ENCODE data around the gene GLO1.

GLO1 gene

GRCh38 chr6:38695227-38695900, 7.6 kb downstream of the GLO1 start:
- H3K4me3 Mint-ChIP-seq: no peak overlapping the region

GRCh38 chr6:38688579-38689087, 14.3 kb downstream of the GLO1 start:
- H3K27ac Mint-ChIP-seq: no peak overlapping the region

More at GRCh38 chr6:38695227-38695900, 7.6 kb downstream of the GLO1 start:
- Mint-ChIP-seq H3K27ac (no peak overlapping the region), H3K4me1 (peaks cover 18% of the 10 kb centered on the region), H3K9me3 (peaks cover 14% of the 10 kb centered on the region), H3K27me3 (no peaks in the 10 kb centered on the region), H3K36me3 (peaks cover 31% of the 10 kb centered on the region)
- no peak for DNase-seq
- CTCF ChIA-PET: no interaction called here

GRCh38 chr6:38687549-38687948, 15.4 kb downstream of the GLO1 start:
- Mint-ChIP-seq H3K27ac (no peak overlapping the region), H3K27me3 (no peaks in the 10 kb centered on the region)

More at GRCh38 chr6:38688579-38689087, 14.3 kb downstream of the GLO1 start:
- Mint-ChIP-seq H3K9me3 (no peaks in the 10 kb centered on the region), H3K4me3 (no peak overlapping the region), H3K4me1 (peaks cover 4% of the 10 kb centered on the region), H3K36me3 (peaks cover 13% of the 10 kb centered on the region), H3K27me3 (no peaks in the 10 kb centered on the region)
- CTCF ChIA-PET: no interaction called here
- DNase-seq: no peak

GRCh38 chr6:38687043-38687353, 15.9 kb downstream of the GLO1 start:
- CTCF ChIA-PET: no interaction called here
- no peak overlapping the region for H3K27ac Mint-ChIP-seq

More at GRCh38 chr6:38687549-38687948, 15.4 kb downstream of the GLO1 start:
- peaks cover 10% of the 10 kb centered on the region for H3K36me3 Mint-ChIP-seq
- peaks cover 4% of the 10 kb centered on the region for H3K4me1 Mint-ChIP-seq
- no peak overlapping the region for H3K4me3 Mint-ChIP-seq
- DNase-seq: no peak
- CTCF ChIA-PET: no interaction called here
- H3K9me3 Mint-ChIP-seq: no peaks in the 10 kb centered on the region

GRCh38 chr6:38686270-38687042, 16.5 kb downstream of the GLO1 start:
- Mint-ChIP-seq H3K4me3 (no peak overlapping the region), H3K4me1 (peaks cover 4% of the 10 kb centered on the region), H3K27ac (no peak overlapping the region), H3K9me3 (no peaks in the 10 kb centered on the region), H3K36me3 (peaks cover 15% of the 10 kb centered on the region), H3K27me3 (no peaks in the 10 kb centered on the region)
- CTCF ChIA-PET: no interaction called here
- DNase-seq: no peak

More at GRCh38 chr6:38687043-38687353, 15.9 kb downstream of the GLO1 start:
- H3K9me3 Mint-ChIP-seq: no peaks in the 10 kb centered on the region
- no peaks in the 10 kb centered on the region for H3K27me3 Mint-ChIP-seq
- H3K36me3 Mint-ChIP-seq: peaks cover 10% of the 10 kb centered on the region
- peaks cover 4% of the 10 kb centered on the region for H3K4me1 Mint-ChIP-seq
- H3K4me3 Mint-ChIP-seq: no peak overlapping the region
- no peak for DNase-seq

GRCh38 chr6:38684904-38685303, 18.0 kb downstream of the GLO1 start:
- H3K9me3 Mint-ChIP-seq: no peaks in the 10 kb centered on the region
- no peak overlapping the region for H3K27ac Mint-ChIP-seq
- H3K36me3 Mint-ChIP-seq: peaks cover 16% of the 10 kb centered on the region
- H3K27me3 Mint-ChIP-seq: no peaks in the 10 kb centered on the region
- H3K4me3 Mint-ChIP-seq: no peak overlapping the region
- H3K4me1 Mint-ChIP-seq: peaks cover 4% of the 10 kb centered on the region
- CTCF ChIA-PET: interaction anchor here (1.1 kb wide), 1 partner anchor 114 kb away, joined by 3 read pairs; no protein-coding TSS in a partner anchor
- no peak for DNase-seq

GRCh38 chr6:38684237-38684636, 18.7 kb downstream of the GLO1 start:
- CTCF ChIA-PET: interaction anchor here (1.1 kb wide), 1 partner anchor 113 kb away, joined by 3 read pairs; no protein-coding TSS in a partner anchor
- no peak overlapping the region for H3K27ac Mint-ChIP-seq
- no peak for DNase-seq
- H3K4me1 Mint-ChIP-seq: peaks cover 4% of the 10 kb centered on the region
- no peaks in the 10 kb centered on the region for H3K9me3 Mint-ChIP-seq
- peaks cover 16% of the 10 kb centered on the region for H3K36me3 Mint-ChIP-seq
- no peak overlapping the region for H3K4me3 Mint-ChIP-seq
- no peaks in the 10 kb centered on the region for H3K27me3 Mint-ChIP-seq

GRCh38 chr6:38681850-38682249, 21.1 kb downstream of the GLO1 start:
- no peaks in the 10 kb centered on the region for H3K9me3 Mint-ChIP-seq
- H3K36me3 Mint-ChIP-seq: peaks cover 25% of the 10 kb centered on the region
- H3K27ac Mint-ChIP-seq: no peak overlapping the region
- no peak for DNase-seq
- H3K4me1 Mint-ChIP-seq: peaks cover 3% of the 10 kb centered on the region
- no peaks in the 10 kb centered on the region for H3K27me3 Mint-ChIP-seq
- CTCF ChIA-PET: no interaction called here
- no peak overlapping the region for H3K4me3 Mint-ChIP-seq

- no peaks in the 10 kb centered on the region for H3K27me3 Mint-ChIP-seq
- CTCF ChIA-PET: no interaction called here
- peaks cover 40% of the 10 kb centered on the region for H3K36me3 Mint-ChIP-seq
- DNase-seq: no peak
- H3K9me3 Mint-ChIP-seq: no peaks in the 10 kb centered on the region
- H3K4me1 Mint-ChIP-seq: peaks cover 13% of the 10 kb centered on the region
- no peak overlapping the region for H3K27ac Mint-ChIP-seq
- no peak overlapping the region for H3K4me3 Mint-ChIP-seq
These were observed 23.3 kb downstream of the GLO1 start for GRCh38 chr6:38679668-38680067.

- peaks cover 2% of the 10 kb centered on the region for H3K9me3 Mint-ChIP-seq
- H3K4me3 Mint-ChIP-seq: no peak overlapping the region
- DNase-seq: no peak
- no peaks in the 10 kb centered on the region for H3K27me3 Mint-ChIP-seq
- H3K4me1 Mint-ChIP-seq: peaks cover 27% of the 10 kb centered on the region
- CTCF ChIA-PET: interaction anchor here (0.6 kb wide), 1 partner anchor 974 kb away, joined by 3 read pairs; no protein-coding TSS in a partner anchor
- H3K36me3 Mint-ChIP-seq: peaks cover 47% of the 10 kb centered on the region
- H3K27ac Mint-ChIP-seq: no peak overlapping the region
These were observed 24.7 kb downstream of the GLO1 start for GRCh38 chr6:38678178-38678760.

GRCh38 chr6:38676974-38677544, 25.9 kb downstream of the GLO1 start:
- CTCF ChIA-PET: no interaction called here
- Mint-ChIP-seq H3K4me3 (no peak overlapping the region), H3K27ac (no peak overlapping the region), H3K27me3 (no peaks in the 10 kb centered on the region), H3K4me1 (peaks cover 32% of the 10 kb centered on the region), H3K9me3 (peaks cover 2% of the 10 kb centered on the region), H3K36me3 (peaks cover 46% of the 10 kb centered on the region)
- no peak for DNase-seq

- Mint-ChIP-seq H3K9me3 (peaks cover 2% of the 10 kb centered on the region), H3K27ac (no peak overlapping the region), H3K4me3 (no peak overlapping the region), H3K36me3 (peaks cover 40% of the 10 kb centered on the region), H3K27me3 (no peaks in the 10 kb centered on the region), H3K4me1 (peaks cover 34% of the 10 kb centered on the region)
- CTCF ChIA-PET: no interaction called here
- no peak for DNase-seq
These were observed 26.5 kb downstream of the GLO1 start for GRCh38 chr6:38676236-38676973.

- no peak overlapping the region for H3K4me3 Mint-ChIP-seq
- no peaks in the 10 kb centered on the region for H3K27me3 Mint-ChIP-seq
- peak overlapping the region; percentile 29 for H3K27ac Mint-ChIP-seq
- CTCF ChIA-PET: interaction anchor here (0.5 to 1.4 kb wide), 2 partner anchors 100 to 1348 kb away, joined by 3 to 5 read pairs; no protein-coding TSS in a partner anchor
- H3K4me1 Mint-ChIP-seq: peaks cover 34% of the 10 kb centered on the region
- DNase-seq: no peak
- peaks cover 35% of the 10 kb centered on the region for H3K36me3 Mint-ChIP-seq
- peaks cover 2% of the 10 kb centered on the region for H3K9me3 Mint-ChIP-seq
These were observed 29.4 kb downstream of the GLO1 start for GRCh38 chr6:38673397-38674165.

All from activated naive CD4-positive, alpha-beta T cell treated with anti-CD3 and anti-CD28 coated beads, Interleukin-2, amount 10 ng/mL, durations not matched to agents 7 days and 5 days (primary cell).